ENCODE measurements around the gene MACROD2.

MACROD2 gene

DNA sequence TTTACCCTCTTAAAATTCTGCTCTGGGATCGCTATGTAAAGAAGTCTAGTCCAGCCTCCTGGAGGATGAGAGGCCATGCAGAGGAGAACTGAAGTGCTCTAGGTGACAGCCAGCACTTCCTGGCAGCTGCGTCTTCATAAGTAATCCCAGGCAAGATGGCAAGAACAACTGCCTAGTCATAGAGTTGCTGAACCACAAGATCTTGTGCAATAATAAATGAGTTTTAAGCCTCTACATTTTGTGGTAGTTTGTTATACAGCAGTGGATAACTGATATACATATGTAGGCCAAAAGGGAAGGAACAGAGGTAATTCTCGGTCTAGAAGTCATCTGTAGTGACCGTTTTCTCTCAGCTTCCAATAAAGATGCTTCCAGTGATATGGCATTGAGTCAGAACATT is 445.9 kb downstream of the MACROD2 start:
- no peak for DNase-seq
- H3K4me3 ChIP-seq (ENCODE audit: low read depth, low read length), result no peak overlapping the region
- TF ChIP-seq, protein P1, sequence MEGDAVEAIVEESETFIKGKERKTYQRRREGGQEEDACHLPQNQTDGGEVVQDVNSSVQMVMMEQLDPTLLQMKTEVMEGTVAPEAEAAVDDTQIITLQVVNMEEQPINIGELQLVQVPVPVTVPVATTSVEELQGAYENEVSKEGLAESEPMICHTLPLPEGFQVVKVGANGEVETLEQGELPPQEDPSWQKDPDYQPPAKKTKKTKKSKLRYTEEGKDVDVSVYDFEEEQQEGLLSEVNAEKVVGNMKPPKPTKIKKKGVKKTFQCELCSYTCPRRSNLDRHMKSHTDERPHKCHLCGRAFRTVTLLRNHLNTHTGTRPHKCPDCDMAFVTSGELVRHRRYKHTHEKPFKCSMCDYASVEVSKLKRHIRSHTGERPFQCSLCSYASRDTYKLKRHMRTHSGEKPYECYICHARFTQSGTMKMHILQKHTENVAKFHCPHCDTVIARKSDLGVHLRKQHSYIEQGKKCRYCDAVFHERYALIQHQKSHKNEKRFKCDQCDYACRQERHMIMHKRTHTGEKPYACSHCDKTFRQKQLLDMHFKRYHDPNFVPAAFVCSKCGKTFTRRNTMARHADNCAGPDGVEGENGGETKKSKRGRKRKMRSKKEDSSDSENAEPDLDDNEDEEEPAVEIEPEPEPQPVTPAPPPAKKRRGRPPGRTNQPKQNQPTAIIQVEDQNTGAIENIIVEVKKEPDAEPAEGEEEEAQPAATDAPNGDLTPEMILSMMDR (IDR thresholded peaks at IDR 0.05; ENCODE audit: low read depth, low read length), result no peak
- no peaks in the 10 kb centered on the region; the same call in 1 of the 2 replicates for H3K4me1 ChIP-seq
- H3K27me3 ChIP-seq, result no peaks in the 10 kb centered on the region
- H3K36me3 ChIP-seq, result no peaks in the 10 kb centered on the region
- no peaks in the 10 kb centered on the region for H3K9me3 ChIP-seq

- H3K36me3 ChIP-seq, result no peaks in the 10 kb centered on the region
- H3K27me3 ChIP-seq, result no peaks in the 10 kb centered on the region
- H3K9me3 ChIP-seq, result no peaks in the 10 kb centered on the region
- TF ChIP-seq, protein P1 (IDR thresholded peaks at IDR 0.05; ENCODE audit: low read depth, low read length), result no peak
- H3K4me3 ChIP-seq (ENCODE audit: low read depth, low read length), result no peak overlapping the region
- H3K4me1 ChIP-seq, result no peaks in the 10 kb centered on the region; the same call in 1 of the 2 replicates
- no peak for DNase-seq
Measured at GRCh38 chr20:14444106-14444505, 448.8 kb downstream of the MACROD2 start.

DNA sequence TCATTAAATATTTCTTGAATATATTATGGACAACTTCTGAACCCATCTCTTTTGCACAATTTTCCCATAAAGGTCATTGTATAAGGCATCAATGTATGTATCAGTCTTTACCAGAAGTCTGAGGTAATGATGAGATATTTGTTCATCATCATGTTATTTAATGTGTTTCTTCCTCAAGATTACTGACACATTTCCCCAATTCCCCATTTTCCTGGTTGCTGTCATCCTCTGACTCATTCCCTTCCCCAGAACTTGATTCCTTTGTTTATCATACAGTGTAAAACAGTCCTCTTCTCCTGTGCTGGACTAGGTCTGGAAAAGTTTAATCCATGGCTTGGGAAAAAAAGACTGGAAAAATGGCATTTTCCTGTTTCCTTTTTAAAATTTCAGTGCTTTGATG is 450.0 kb downstream of the MACROD2 start:
- Histone ChIP-seq H3K9me3 (no peaks in the 10 kb centered on the region), H3K4me3 (ENCODE audit: low read depth, low read length) (no peak overlapping the region), H3K36me3 (no peaks in the 10 kb centered on the region), H3K4me1 (no peaks in the 10 kb centered on the region; the same call in 1 of the 2 replicates), H3K27me3 (no peaks in the 10 kb centered on the region)
- TF ChIP-seq, protein P1 (IDR thresholded peaks at IDR 0.05; ENCODE audit: low read depth, low read length), result no peak
- no peak for DNase-seq

- TF ChIP-seq, protein P1 (IDR thresholded peaks at IDR 0.05; ENCODE audit: low read depth, low read length), result no peak
- Histone ChIP-seq H3K4me1 (no peaks in the 10 kb centered on the region; the same call in 1 of the 2 replicates), H3K9me3 (no peaks in the 10 kb centered on the region), H3K27me3 (no peaks in the 10 kb centered on the region), H3K4me3 (ENCODE audit: low read depth, low read length) (no peak overlapping the region), H3K36me3 (no peaks in the 10 kb centered on the region)
- DNase-seq, result no peak
Measured at GRCh38 chr20:14445902-14446301, 450.6 kb downstream of the MACROD2 start.

DNA sequence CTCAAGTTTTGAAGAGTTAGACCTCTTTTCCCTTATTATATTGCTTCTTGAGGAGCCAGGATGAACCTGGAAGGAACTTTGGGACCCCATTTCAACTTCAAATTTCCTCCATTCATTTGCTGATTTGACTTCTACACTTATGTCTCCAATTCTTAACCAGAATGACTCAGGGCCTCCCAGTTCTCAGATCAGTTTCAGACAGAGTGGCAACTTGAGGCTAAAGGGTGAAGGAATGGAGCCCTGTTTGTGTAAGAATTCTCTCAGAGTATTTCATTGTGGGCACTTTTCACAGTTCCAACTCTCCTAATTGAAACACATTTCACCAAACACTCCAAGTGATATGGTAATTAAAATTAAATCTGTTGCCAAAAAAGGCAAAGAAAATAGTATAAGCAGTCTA is 451.1 kb downstream of the MACROD2 start:
- Histone ChIP-seq H3K36me3 (no peaks in the 10 kb centered on the region), H3K4me3 (ENCODE audit: low read depth, low read length) (no peak overlapping the region), H3K4me1 (no peaks in the 10 kb centered on the region; the same call in 1 of the 2 replicates), H3K9me3 (no peaks in the 10 kb centered on the region), H3K27me3 (no peaks in the 10 kb centered on the region)
- TF ChIP-seq, protein P1 (IDR thresholded peaks at IDR 0.05; ENCODE audit: low read depth, low read length), result no peak
- no peak for DNase-seq

DNA sequence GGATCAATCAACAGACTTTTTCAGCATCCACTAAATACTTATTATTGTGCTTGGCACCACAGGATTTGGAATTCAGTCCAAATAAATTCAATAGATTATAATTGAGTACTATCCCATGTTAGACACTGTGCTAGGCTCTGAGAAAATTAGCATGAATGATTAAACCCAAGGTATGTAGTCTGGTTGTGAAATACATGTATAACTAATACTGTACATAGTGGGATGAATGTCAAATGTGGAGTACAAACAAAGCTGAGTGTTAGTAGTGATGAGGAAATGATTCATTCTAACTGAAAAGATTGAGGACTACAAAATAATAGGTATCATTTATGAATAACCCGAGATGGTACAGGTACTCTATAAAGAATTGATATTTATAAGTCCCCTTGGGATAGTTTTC is 454.0 kb downstream of the MACROD2 start:
- DNase-seq, result no peak
- TF ChIP-seq, protein P1 (IDR thresholded peaks at IDR 0.05; ENCODE audit: low read depth, low read length), result no peak
- no peak overlapping the region for H3K4me3 ChIP-seq (ENCODE audit: low read depth, low read length)
- H3K4me1 ChIP-seq, result no peaks in the 10 kb centered on the region; the same call in 1 of the 2 replicates
- no peaks in the 10 kb centered on the region for H3K27me3 ChIP-seq
- no peaks in the 10 kb centered on the region for H3K36me3 ChIP-seq
- no peaks in the 10 kb centered on the region for H3K9me3 ChIP-seq
